Measurements from ENCODE around the gene ATP6V1G2.

The ATP6V1G2 gene

DNA sequence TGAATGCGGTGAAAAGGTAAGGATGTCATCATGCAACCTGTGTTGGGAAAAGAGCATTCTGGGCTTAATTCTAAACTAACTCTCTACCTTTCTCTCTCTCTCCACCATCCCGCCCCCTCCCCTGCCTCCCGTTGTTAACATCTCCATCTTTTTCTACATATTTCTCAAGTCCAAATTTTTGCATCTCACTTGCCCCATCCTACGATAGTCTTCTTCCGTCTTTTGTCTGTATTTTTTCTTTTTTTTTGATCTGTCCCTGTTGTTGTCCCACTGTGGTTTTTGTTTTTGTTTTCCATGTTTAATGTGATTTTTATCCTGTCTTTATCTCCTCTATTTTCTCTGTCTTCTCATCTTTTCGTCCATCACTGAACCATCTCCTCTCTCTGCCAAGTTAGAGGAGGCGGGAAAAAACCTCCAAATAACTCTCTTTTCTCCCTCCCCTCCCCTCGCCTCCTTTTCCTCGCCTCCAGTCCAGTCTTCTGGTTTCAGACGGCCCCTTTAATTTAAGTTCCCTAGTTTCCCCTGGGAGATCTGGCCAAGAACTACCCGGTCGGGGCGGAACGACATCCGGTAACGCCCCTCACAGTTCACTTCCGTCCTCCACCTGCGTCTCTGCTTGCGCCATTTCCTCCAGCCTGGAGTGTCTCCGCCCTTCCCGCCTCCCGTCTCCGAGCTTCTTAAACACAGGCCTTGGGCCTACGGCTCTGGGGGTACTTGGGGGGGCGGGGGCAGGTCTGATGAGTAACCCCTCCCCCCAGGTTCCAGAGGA, 734 bp upstream of the ATP6V1G2 start, which contains the start of gene NFKBIL1:
NFKBIL1 (plus strand) TSS at position 651 of the 769 bp plus-strand sequence; CDS start at position 738, 87 bp downstream.
- DNase-seq: peak; percentile 90

DNA sequence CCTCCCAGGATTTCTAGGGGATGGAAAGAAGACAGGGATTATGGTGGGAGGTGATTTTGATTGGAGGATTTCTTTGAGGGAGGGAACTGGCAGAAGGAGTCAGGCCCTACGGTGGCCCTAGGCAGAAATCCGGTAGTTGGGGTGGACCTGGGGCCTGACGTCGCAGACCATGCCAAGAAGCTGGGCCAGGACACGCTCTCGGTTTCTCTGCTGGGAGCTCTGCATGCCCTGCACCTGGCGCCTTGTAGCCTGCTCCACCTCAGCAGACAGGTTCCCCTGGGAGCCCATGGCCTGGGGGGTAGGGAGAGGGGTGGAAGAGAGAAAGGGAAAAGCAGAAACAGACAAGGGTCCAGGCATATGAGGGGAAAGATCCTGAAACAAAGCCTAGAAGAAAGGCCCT, 1.1 kb downstream of the ATP6V1G2 start:
- DNase-seq: no peak

DNA sequence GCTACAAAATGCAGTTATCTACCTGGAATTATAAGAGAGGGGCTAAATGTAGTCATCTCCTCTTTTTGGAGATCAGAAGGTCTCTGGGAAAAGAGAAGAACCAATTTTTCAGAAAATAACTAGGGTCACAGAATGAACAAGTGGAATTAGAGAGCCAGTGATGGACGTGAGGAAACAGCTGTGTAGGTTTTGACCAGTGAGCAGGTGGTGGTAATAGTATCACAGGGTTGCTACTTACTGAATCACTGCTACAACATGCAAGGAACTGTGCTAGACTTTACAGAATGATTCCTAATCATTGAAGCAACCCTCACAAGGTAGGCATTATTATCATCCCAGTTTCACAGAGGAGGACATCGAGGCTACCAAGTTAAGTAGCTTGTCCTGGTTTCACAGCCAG, 1.7 kb downstream of the ATP6V1G2 start:
- DNase-seq: no peak

DNA sequence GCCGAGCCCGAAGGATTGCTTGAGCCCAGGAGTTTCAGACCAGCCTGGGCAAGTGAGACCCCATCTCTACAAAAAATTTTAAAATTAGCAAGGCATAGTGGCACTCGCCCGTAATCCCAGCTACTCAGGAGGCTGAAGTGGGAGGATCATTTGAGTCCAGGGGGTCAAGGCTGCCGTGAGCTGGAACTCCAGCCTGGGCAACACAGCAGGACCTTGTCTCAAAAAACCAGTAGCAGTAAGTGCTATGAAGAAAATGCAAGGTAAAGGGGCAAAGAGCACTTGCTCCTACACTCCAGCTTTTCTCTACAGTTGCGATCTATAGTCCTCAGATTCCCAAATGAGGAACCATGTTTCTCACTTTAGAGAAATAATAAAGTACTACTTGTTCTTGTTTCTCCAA, 2.8 kb downstream of the ATP6V1G2 start:
- no peak for DNase-seq

DNA sequence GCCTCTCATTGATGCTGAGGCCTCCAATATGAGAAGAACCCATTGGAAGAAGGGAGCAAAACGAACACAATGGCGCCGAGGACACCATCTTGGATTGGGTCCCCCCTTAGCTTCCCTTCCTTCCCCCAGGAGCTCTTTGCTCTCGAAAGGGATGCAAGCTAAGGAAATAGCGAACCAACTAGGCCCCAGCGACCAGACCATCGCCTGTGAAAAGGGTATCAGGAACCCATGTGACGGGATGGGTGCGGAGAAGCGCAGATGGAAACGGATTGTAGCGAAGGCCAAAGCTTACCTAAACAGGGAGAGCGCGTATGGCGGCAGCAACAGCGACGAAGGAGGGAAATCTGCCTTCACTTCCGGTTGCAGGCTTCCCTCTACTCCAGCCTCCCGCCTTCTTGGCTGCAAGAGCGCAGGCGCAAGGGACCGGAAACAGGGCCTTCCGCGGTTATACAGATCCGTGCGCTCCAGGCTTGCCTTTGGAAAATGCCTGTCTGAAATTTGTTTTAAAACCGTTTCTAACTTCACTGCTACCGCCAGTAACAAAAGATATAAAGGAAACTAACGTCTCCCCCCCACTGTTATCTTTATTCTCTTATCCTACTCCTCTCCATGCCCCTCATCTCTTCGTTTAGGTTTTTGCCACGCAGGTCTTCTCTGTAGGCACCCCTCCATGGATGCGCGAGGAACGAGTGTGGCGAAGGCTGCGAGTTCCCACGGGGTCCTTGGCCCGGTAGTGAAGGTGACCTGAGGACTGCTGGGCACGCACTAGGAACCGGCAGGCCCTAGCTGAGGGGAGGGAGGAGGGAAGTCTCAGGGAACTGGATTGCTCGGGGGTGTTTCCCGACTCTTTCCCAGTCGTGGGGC, 4.5 kb downstream of the ATP6V1G2 start, which contains the start of gene DDX39B:
DDX39B (minus strand) TSS at position 346 of the 864 bp plus-strand sequence. CDS start 1,471 bp downstream, outside the sequence.
- DNase-seq: peak; percentile 97

DNA sequence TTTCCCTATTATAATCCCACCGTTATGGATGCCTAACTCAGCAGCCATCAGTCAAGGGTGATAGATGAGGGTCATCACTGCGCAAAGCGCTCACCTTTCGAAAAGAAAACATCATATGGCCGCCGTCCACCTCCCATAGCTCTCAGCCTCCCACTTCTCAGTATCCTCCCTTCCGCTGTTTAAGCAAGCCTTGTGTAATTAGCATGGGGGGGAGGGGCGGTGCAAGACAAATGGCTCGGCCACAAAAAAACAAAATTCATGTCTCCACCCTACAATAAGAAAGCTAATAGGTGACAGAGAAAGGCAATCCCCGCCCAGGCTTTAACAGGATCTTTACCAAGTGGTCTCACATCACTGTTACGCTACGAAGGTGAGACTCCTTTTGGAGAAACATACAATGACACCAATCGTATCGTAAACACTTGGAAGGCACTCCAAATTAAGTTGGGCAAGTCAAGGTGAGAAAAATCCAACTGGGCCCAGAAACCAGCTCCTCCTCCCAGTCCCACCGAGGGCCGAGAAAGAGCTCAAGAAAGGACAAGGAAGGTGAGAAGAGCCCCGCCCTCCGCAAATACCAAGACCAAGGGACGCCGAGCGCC, 5.2 kb downstream of the ATP6V1G2 start:
- DNase-seq: no peak

DNA sequence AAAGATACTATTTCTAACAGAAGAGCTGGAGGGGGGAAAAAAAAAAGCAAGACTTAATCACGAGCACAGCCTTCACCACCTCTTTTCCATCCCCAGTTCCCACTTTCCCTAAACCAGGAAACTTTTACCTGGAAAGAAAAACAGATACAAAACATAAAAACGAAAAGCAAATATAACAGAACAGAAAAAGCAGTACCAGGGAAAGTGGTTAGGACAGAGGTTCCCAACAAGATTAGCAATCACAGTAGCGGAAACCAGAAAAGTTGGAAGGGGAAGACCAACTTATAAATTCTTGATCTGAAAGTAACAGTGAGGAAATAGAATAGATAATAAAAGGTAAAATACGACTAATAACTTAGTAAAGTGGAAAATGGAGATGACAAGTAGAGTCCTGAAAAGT, 5.8 kb downstream of the ATP6V1G2 start:
- no peak for DNase-seq

DNA sequence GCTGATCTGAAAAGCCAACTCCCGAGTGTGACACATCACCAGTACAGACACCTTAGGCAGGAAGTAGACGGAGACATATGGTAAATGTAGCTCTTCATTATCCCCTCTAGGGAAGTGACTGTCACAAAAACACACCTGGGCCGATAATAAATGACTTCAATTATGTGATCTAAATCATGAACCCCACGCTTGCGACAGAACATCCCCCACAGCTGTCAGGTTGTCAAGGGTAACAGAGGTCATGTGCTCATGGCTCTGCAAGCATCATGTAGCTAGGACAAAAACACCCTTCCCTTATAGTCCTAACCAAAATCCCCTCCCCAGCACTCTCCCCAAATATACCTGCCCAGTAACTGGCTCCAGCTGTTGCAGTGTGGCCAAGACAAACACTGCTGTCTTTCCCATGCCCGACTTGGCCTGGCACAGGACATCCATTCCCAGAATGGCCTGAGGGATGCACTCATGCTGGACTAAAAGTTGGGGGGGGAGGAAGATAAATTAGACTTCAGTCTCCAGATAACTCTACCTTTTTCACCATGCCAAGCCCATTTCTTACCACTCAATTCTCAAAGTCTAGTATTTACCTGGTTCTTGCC, 7.5 kb downstream of the ATP6V1G2 start:
- DNase-seq: no peak

DNA sequence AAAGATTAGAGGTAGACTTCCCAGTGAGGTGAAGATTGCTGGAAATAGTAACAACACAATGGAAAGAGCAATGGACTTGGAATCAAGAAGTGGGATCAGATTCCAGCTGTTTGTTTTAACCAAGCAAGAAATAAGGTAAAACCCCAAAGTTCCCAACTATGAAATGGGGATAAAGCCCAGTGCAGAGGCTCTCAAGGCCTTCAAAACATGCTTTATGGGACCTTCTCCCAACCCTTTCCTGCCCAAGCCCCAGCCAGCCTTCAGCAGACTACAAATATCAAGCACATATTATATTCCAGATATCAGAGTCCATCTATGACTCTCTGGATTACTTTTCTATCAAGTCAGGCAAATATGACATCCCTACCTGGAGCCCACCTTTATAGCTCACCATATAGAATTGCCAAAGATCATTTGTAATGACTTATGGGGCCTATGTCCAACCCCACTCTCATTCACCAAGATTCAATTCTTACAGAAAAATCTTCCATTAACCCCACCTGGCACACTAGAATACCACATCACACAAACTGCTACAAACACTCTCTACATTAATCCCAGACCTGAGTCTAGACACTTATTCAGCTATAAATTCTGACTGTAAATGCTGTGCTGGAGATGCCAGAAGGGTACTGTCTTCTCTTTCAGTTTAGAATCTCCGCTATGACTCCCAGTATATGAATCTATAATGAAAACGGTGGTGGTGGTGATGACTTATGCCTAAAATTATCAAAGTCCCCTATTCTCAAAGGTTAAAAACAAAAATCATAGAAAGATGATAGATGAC, 10.7 kb downstream of the ATP6V1G2 start:
- no peak for DNase-seq

DNA sequence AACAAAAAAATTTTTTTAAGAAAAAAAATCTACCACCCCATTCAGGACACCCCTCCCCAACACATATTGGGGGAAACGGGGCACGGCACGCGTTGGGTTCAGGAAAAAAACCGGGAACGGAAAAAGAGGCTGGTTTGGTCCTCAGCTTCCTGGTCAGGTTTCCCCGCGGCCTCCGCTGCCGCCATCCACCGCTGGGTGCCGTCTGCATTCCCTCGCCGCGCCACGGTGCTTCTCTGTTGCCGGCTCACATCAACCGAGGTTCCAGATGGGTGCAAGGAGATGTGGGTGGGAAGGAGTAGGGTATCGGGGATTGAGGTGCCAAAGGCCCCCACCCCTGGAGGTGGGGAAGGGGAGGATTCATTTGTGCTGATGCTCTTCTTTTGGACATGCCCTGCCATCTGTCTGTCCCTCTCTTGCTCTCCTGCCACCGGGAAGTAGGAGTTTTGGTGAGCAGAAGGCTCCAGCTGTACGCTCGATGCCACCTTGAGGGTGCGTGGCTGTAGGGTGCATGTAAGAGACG, 11.8 kb downstream of the ATP6V1G2 start:
- no peak for DNase-seq

DNA sequence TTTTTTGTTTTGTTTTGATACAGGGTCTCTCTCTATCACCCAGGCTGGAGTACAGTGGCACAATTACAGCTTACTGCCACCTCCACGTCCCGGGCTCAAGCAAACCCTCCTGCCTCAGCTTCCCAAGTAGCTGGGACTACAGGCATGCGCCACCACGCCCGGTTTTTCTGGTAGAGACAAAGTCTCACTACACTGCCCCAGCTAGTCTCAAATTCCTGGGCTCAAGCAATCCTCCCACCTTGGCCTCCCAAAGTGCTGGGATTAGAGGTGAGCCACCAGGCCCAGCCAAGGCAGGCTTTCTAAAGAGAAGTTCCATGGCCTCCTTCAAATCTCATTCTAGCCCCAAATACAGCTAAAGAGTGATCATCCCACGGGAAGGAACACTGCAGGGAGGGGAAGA, 12.4 kb downstream of the ATP6V1G2 start:
- no peak for DNase-seq

DNA sequence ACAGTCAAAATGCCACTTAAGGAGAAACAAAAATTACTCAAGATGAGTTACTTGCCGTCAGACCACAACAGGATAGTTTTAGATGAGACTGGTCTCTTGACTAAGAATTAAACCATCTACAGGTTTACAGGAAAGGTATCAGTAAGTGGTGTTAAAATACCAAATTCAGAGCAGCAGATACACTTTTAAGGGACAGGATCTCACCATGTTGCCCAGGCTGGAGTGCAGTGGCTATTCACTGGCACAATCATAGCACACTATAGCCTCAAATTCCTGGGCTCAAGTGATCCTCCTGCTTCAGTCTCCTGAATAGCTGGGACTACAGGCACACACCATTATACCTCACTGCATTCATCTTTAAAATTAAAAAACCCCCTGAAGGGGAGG, 13.0 kb downstream of the ATP6V1G2 start:
- no peak for DNase-seq

DNA sequence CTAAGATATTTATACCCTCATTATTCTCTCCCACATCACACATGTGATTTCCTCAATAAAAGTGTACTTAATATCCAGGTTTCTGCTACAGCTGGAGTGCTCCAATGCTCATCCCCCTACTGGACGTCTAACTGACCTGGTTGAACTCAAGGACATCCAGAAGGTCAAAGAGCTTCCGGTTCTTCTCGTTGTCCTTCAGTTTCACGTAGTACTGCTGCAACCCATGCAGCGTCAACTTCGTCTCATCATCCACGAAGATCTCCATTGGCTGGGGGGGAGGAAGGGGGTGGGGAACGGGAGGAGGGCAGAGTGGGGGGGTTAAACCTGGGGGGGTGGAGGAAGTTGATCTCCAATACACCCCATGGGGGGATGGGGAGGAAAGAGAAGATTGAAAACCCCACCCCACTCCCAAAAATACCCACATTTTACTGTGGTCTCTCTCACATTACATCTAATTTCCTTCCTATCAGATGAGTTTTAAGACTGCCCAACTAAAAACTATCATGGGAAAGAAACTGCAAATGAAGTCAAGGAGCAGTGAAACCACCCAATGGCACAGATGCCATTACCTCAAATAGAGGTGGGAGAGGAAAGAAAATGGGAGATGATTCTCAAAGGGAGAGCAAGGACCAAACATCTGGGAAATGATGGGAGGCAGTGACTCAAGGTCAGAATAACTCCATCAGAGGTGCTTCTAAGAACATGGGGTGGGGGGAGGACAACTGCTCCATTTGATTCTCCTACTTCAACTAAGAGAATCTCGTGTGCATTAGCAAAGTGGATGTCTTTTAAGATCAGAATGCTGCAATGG, 13.6 kb downstream of the ATP6V1G2 start:
- DNase-seq: no peak

DNA sequence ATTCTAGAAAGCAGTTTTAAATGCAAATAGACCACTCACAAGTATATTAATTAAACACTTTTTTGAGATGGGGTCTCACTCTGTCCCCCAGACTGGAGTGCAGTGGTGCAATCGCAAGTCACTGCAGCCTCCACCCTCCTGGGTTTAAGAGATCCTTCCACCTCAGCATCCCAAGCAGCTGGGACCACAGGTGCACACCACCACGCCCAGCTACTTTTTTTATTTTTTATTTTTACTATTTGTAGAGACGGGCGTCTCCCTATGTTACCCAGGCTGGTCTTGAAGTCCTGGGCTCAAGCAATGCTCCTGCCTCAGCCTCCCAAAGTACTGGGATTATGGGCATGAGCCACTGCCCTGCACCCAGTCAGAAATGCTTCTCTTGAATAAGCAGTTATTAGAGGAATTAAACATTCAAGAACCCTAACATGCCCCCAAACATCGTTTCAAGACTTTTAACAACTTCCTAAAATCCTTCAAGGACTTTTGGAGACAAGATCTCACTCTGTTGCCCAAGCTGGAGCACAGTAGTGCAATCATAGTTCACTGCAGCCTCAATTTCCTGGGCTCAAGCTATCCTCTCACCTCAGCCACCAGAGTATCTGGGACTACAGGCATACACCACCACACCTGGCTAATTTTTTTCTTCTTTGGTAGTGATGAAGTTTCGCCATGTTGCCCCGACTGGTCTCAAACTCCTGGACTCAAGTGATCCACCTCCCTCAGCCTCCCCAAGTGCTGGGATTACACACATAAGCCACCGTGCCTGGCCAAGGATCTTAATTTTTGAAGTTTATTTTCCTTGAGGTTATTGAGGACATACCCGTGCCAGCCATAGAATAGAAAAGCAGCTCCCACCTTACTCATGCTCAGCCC, 14.4 kb downstream of the ATP6V1G2 start:
- DNase-seq: no peak

DNA sequence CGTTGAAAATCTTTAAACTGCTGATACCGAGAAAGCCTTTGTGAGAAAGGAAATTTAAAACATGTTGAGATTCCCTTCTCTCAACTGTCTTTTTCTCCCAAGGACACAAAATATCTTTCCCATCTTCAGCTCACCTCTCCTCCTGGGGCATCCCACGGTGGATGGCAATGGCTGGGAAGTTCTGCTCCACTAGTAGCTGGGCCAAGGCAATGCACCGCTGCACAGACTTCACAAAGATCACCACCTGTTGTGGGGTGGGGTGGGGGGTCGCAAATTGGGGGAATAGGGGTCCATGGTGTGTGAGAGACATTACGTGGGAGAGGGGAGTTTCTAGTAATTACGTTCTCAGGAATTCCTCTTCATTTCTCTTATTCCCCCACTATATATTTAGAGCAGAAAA, 15.2 kb downstream of the ATP6V1G2 start:
- DNase-seq: no peak

DNA sequence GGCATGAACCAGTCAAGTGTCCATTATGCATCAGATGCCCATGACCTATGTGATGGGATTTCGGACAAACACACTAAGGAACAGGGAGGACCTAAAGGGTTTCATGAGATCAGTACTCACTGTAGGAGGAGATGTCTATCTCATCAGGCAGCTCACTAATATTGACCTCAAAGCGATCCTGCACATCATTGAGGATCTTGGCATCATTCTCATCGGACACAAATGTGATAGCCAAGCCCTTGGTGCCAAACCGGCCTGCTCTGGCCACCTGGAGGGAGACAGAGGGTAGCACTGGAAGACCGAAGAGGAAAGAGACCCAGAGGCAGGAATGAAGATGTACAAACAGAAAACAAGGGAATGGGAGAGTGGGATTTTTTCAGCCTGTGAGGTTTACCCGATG, 15.7 kb downstream of the ATP6V1G2 start:
- no peak for DNase-seq

DNA sequence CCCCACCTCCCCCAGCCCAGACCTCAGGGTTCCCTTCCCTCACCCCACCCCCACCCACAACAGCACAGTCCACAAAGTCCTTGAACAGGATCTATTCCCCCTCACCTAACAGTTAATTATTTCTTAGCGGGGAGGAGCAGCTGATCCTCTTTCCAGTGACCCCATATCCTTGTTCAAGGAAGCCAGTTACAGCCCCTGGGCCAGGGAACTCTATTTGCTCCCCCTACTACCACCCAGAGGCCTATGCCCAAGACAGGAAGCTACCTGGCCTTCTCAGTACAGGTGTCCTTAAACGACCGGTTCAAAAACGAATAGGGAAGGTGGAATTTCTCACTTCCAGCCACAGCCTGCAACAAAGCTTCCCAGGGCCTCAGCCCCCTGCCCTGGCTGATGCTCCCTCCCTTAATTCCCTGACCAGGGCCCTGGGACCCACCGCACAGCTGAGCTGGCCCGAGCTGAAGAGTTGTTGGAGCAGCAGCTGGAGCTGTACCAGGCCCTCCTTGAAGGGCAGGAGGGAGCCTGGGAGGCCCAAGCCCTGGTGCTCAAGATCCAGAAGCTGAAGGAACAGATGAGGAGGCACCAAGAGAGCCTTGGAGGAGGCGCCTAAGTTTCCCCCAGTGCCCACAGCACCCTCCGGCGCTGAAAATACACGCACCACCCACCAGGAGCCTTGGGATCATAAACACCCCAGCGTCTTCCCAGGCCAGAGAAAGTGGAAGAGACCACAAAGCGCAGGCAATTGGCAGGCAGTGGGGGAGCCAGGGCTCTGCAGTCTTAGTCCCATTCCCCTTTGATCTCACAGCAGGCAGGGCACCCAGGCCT, 16.9 kb downstream of the ATP6V1G2 start:
- no peak for DNase-seq

DNA sequence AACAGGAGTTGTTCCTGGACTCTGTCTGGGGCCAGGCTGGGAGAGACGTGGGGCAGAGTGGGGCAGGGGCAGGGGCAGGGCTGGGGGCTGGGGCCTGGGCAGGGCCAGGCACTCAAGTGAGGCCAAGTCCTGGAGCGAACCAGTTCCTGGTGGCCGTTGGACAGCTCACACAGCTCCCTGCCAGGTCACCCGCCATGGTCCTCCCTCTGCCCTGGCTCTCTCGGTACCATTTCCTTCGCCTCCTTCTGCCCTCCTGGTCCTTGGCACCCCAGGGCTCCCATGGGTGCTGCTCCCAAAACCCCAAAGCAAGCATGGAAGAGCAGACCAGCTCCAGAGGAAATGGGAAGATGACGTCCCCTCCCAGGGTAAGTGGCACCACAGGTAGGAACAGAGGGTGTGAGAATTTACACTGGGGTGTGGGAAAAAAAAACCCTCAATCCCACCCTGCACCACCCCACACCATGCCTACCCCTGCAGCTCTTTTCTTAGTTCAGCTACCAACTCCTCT, 17.5 kb downstream of the ATP6V1G2 start, which contains the start of gene MCCD1:
MCCD1 (plus strand) TSS at position 142 of the 508 bp plus-strand sequence; CDS start at position 195, 53 bp downstream.
- DNase-seq: no peak

DNA sequence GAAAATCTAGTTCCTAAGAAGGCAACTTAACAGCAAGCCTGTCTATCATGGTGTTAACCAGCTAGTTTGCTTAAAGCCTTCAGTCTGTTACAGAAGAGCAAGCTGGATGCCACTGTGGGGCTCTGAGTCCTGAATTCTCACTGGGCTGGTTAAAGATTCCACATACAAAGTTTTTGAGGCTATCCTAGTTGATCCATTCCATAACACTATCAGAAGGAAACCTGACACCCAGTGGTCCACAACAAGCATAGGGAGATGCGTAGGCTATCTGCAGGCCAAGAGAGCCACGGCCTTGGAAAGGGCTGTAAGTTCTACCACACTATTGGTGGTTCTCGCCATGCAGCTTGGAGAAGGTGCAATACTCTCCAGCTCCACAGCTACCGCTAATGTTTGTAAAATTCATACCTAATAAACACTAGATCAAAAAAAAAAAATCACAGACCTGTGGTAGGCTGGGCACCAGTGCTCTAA, 18.1 kb downstream of the ATP6V1G2 start:
- no peak for DNase-seq

Data from NCI-H774 (cell line).